SK-N-SH treated with all-trans-retinoic acid at 6 μM for 48 hours (cell line): ENCODE measurements around the gene TNFRSF12A.

Experiments used
- ATAC-seq: fragments of 200-7000 bp; cut with Tn5 transposase; 3 replicates; pipeline ENCODE4 v1.9.1; 2020; ENCODE audit warnings: mild to moderate bottlenecking, moderate library complexity
- ARNTL ChIP-seq: fragments of 450-650 bp; formaldehyde crosslinking; IDR thresholded peaks from 2 replicates; pipeline ENCODE4 v1.5.0; 2020; ENCODE audit warnings: low read depth, mild to moderate bottlenecking, moderate library complexity, borderline replicate concordance
- CSDC2 ChIP-seq: fragments of 250-450 bp; sonication (Bioruptor Pico); IDR thresholded peaks from 2 replicates; pipeline ENCODE4 v1.5.0; 2020; ENCODE audit warnings: mild to moderate bottlenecking, moderate library complexity
- CSRNP3 ChIP-seq: fragments of 250-450 bp; sonication (Bioruptor Pico); IDR thresholded peaks from 2 replicates; pipeline ENCODE4 v1.5.1; 2021; ENCODE audit warnings: mild to moderate bottlenecking, moderate library complexity
- ESRRG ChIP-seq: fragments of 250-450 bp; sonication (Bioruptor Pico); IDR thresholded peaks from 2 replicates; pipeline ENCODE4 v1.6.1; 2021; ENCODE audit warnings: mild to moderate bottlenecking
- GLIS3 ChIP-seq: fragments of 250-450 bp; sonication (Bioruptor Pico); IDR thresholded peaks from 2 replicates; pipeline ENCODE4 v1.5.0; 2020; ENCODE audit warnings: mild to moderate bottlenecking, moderate library complexity
- ISL1 ChIP-seq: fragments of 250-450 bp; sonication (Bioruptor Pico); IDR thresholded peaks from 2 replicates; pipeline ENCODE4 v2.1.2; 2022; ENCODE audit warnings: mild to moderate bottlenecking, moderate library complexity
- OSR1 ChIP-seq: fragments of 250-450 bp; sonication (Bioruptor Pico); IDR thresholded peaks from 2 replicates; pipeline ENCODE4 v1.8.0; 2022; ENCODE audit warnings: moderate library complexity, mild to moderate bottlenecking, inconsistent platforms
- PATZ1 ChIP-seq: fragments of 250-450 bp; sonication (Bioruptor Pico); IDR thresholded peaks from 2 replicates; pipeline ENCODE4 v1.8.0; 2020; ENCODE audit warnings: mild to moderate bottlenecking, moderate library complexity, borderline replicate concordance
- POU6F1 ChIP-seq: fragments of 250-450 bp; sonication (Bioruptor Pico); IDR thresholded peaks from 2 replicates; pipeline ENCODE4 v1.8.0; 2021; ENCODE audit warnings: low read depth, mild to moderate bottlenecking, moderate library complexity, borderline replicate concordance
- PPARA ChIP-seq: fragments of 250-450 bp; sonication (Bioruptor Pico); IDR thresholded peaks from 2 replicates; pipeline ENCODE4 v1.5.0; 2020; ENCODE audit warnings: mild to moderate bottlenecking, borderline replicate concordance
- RARB ChIP-seq: fragments of 250-450 bp; sonication (Bioruptor Pico); IDR thresholded peaks from 2 replicates; pipeline ENCODE4 v1.8.0; 2021; ENCODE audit warnings: mild to moderate bottlenecking, moderate library complexity
- TCF4 ChIP-seq: fragments of 250-450 bp; sonication (Bioruptor Pico); IDR thresholded peaks from 2 replicates; pipeline ENCODE4 v1.8.0; 2021; ENCODE audit warnings: mild to moderate bottlenecking, moderate library complexity, borderline replicate concordance
- TOX ChIP-seq: fragments of 250-450 bp; sonication (Bioruptor Pico); IDR thresholded peaks from 2 replicates; pipeline ENCODE4 v1.8.0; 2021; ENCODE audit warnings: mild to moderate bottlenecking, moderate library complexity, borderline replicate concordance
- ZC3H10 ChIP-seq: fragments of 250-450 bp; sonication (Bioruptor Pico); IDR thresholded peaks from 2 replicates; pipeline ENCODE4 v1.5.1; 2021; ENCODE audit warnings: mild to moderate bottlenecking, moderate library complexity
- ZFP3 ChIP-seq: fragments of 250-450 bp; sonication (Bioruptor Pico); IDR thresholded peaks from 2 replicates; pipeline ENCODE4 v1.5.0; 2020; ENCODE audit warnings: mild to moderate bottlenecking, moderate library complexity
- ZFP30 ChIP-seq: fragments of 450-650 bp; formaldehyde crosslinking; IDR thresholded peaks from 2 replicates; pipeline ENCODE4 v1.5.0; 2022; ENCODE audit warnings: mild to moderate bottlenecking, moderate library complexity
- ZNF565 ChIP-seq: fragments of 450-650 bp; formaldehyde crosslinking; conservative IDR thresholded peaks from 2 replicates; pipeline ENCODE4 v1.5.0; 2020; ENCODE audit warnings: low read depth, mild to moderate bottlenecking, moderate library complexity
- ZNF70 ChIP-seq: fragments of 450-650 bp; formaldehyde crosslinking; IDR thresholded peaks from 2 replicates; pipeline ENCODE4 v1.5.0; 2020; ENCODE audit warnings: mild to moderate bottlenecking, moderate library complexity

The TNFRSF12A gene

GRCh38 chr16:3057181-3058138, 37.3 kb downstream of the TNFRSF12A start:
- TF ChIP-seq CSDC2 (no peak), ARNTL (CRISPR knock-in tag) (no peak), OSR1 (CRISPR knock-in tag) (no peak), TCF4 (CRISPR knock-in tag) (no peak), ZC3H10 (no peak), GLIS3 (CRISPR knock-in tag) (no peak), ZFP3 (CRISPR knock-in tag) (no peak), RARB (CRISPR knock-in tag) (no peak), ESRRG (CRISPR knock-in tag) (no peak), CSRNP3 (CRISPR knock-in tag) (no peak), ZFP30 (CRISPR knock-in tag) (no peak), ZNF70 (CRISPR knock-in tag) (no peak), ISL1 (CRISPR knock-in tag) (no peak), ZNF565 (CRISPR knock-in tag) (no peak), PPARA (CRISPR knock-in tag) (no peak), PATZ1 (CRISPR knock-in tag) (no peak), TOX (CRISPR knock-in tag) (no peak), POU6F1 (CRISPR knock-in tag) (no peak)
- ATAC-seq = no peak

- ATAC-seq = peak; percentile 53
- no peak for TF ChIP-seq GLIS3 (CRISPR knock-in tag)
- TF ChIP-seq, all 23 proteins: peak for 0
Observed at GRCh38 chr16:3058139-3059030, 38.2 kb downstream of the TNFRSF12A start.

GRCh38 chr16:3059041-3059722, 39.0 kb downstream of the TNFRSF12A start:
- peak; percentile 42; the same call in 1 of the 2 replicates for TF ChIP-seq PATZ1 (CRISPR knock-in tag)
- no peak for TF ChIP-seq ESRRG (CRISPR knock-in tag)
- peak; percentile 96 for ATAC-seq
